Measurements from ENCODE around the gene XIST.
"Not testable (repeated sequence)": the region's sequence is repeated elsewhere in the genome, so short reads cannot be mapped to it uniquely, and the experiment has no call there.

Gene XIST

GRCh38 chrX:73840120-73840924, 12.2 kb downstream of the XIST start:
- no peak for DNase-seq (ENCODE audit: low read depth in 1 of 2, low spot score in 1 of 2)

DNA sequence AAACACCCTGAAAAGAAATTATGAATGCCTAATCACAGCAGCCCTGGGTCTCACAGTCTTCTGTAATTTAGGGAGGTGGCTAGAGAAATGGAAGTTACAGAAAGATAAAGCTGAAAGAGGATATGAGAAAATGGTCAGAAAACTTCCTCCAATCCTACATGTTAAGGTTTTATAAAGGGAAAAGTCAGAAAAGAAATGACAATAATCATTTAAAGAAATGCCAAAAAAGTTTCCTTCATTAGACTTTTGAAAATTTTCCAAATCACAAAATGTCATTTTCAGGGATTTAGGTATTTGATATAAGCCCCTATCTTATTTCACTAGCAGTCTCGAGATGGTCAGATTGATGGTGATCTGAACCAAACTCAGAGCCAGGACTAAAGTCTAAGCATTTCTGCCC, 13.4 kb downstream of the XIST start:
- no peak for DNase-seq (ENCODE audit: low read depth in 1 of 2, low spot score in 1 of 2)

DNA sequence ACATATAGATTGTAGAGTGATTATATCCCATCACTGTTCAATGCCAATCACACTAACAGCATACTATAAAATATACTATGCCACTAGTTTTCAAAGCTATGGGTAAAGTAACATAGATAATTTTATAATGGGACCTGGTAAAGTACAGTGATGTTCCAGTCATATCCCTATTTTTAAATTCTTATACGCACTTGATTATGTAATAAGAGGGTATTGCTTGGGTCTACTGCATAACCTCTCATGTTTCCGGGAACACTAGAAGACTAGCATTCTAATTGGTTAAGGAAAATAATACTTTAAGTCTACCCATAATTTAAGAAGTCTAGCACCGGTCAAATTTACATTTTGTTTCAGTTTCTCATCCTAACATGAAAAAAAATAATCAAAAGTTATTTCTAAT, 14.4 kb downstream of the XIST start:
- no peak for DNase-seq (ENCODE audit: low read depth in 1 of 2, low spot score in 1 of 2)

DNA sequence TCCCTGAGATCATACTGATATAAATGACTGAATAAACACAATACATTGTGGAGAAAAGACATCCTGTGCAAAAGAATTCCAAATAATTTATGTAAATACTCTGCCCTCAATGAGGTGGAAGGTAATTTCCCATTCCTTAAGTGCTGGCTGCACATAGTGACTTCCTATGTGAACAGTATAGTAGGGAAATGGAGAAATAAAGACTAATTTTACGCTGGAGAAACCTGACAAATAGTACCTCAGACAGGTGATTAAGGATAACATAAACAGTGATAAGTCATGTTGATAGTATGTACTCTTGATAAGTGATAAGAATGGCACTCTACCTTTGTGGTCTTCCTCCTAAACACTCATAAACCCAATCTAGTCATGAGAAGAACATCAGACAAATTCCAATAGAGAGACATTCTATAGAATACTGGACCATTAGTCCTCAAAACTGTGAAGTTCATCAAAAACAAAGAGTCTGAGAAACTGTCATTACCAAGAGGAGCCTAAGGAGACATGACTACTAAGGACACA, 15.5 kb downstream of the XIST start:
- no peak for DNase-seq (ENCODE audit: low read depth in 1 of 2, low spot score in 1 of 2)

- DNase-seq (ENCODE audit: low read depth in 1 of 2, low spot score in 1 of 2): no peak
Measured at GRCh38 chrX:73834219-73834618, 18.3 kb downstream of the XIST start.

- no peak for DNase-seq (ENCODE audit: low read depth in 1 of 2, low spot score in 1 of 2)
Measured at GRCh38 chrX:73832319-73832718, 20.2 kb downstream of the XIST start.

DNA sequence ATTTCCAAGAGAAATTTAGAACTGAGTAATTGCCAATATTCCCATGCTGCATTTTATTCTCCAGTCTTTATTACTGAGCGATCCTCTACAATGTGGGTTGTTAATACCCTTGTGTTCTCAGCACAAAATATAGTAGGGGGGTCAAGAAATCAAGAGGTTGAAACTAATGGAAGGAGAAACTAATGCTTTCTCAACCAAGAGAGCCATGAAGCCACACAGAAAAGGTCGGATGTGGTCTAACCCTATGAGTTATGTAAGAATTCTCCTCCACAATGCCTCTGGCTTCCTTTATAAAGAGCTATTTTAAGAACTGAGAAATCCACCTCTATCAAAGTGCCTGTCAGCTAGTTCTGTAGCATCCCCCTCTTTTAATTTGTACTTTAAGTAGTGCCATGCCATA, 21.0 kb downstream of the XIST start:
- no peak for DNase-seq (ENCODE audit: low read depth in 1 of 2, low spot score in 1 of 2)

GRCh38 chrX:73830489-73831414, 21.8 kb downstream of the XIST start:
- DNase-seq (ENCODE audit: low read depth in 1 of 2, low spot score in 1 of 2): no peak

DNA sequence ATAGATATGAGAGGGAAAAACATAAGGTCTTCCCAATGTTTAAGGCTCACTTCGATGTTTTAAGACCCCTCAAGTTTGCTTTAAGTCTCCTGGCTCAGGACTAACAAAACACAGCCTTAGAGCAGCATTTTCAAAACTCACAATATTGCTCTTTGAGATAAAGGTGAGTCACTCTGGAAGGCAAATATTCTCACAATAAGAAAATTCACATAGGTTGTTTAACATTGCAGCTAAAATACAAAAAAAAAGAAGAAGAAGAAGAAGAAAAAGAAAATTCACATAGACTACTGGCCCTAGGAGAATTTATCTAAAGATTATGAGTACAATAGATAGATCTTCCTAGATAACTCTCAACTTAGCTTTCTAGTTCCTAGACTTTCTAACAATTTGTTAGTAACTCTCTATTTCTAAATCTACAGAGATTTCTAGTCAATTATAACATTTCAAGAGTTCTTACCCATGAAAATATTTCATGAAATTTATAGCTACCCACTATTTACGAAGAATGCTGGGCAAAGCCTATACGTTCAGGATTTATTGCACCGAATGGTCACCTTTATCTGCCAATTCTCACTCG, 22.5 kb downstream of the XIST start:
- no peak for DNase-seq (ENCODE audit: low read depth in 1 of 2, low spot score in 1 of 2)

- no peak for DNase-seq (ENCODE audit: low read depth in 1 of 2, low spot score in 1 of 2)
Measured at GRCh38 chrX:73828080-73828720, 24.3 kb downstream of the XIST start.

GRCh38 chrX:73827406-73827805, 25.1 kb downstream of the XIST start:
- DNase-seq (ENCODE audit: low read depth in 1 of 2, low spot score in 1 of 2): no peak

DNA sequence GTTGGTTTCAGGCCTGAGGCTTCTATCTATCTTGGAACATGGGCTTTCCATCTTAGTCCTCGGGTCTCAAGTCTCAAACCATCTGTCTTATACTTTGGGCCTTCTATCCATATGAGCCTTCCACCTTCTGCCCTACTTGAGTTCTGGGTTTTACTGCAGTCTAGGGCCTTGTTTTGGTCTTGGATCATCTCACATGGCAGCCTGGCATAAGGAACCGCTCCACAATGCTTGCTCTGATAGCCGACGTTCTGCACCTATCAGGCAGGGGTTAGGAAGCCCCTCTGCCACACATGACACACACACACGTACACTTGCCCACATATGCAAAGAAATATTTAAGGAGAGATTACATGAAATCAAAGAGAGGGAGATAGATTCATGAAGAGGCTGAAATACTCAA, 25.5 kb downstream of the XIST start:
- DNase-seq (ENCODE audit: low read depth in 1 of 2, low spot score in 1 of 2): no peak

DNA sequence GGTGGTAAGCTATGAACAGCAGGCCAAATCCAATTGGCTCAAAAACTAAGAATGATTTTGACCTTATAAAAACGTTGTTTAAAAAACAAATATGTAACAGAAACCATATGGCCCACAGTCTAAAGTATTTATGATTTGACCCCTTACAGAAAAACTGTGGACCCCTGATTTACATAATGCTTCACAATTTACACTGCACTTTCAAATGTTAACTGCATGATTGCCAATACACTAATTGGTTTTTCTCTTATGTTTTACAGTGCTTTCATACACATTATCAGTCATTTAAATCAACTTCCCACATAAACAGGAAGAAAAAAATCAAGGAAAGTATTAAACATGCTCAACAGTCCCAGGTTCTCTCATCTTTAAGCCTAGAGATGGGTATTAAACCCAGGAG, 26.9 kb downstream of the XIST start:
- no peak for DNase-seq (ENCODE audit: low read depth in 1 of 2, low spot score in 1 of 2)

DNA sequence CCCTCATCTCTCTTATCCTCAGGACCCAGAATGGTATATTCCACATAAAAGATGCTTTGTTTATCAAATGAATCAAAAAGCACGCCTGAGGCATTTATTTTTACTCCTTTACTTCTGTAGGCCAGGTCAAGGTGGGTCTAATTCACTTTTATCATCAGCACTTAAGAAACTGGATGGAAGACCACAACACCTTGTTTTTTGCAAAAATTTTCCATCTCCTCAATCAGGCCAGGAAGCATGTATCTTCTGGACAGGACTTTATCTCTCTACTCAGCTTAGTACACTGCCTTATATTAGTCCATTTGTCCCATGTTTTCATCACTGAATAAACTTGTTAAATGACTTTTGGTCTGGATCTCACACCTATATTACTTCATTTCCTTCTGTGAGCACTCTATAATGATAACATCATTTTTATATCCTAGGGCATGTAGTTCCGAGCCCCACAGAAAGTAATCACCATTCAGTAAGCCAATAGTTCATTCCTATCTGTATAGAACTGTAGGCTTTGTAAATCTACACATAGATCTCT, 29.0 kb downstream of the XIST start:
- DNase-seq (ENCODE audit: low read depth in 1 of 2, low spot score in 1 of 2): no peak

- DNase-seq (ENCODE audit: low read depth in 1 of 2, low spot score in 1 of 2): no peak
Measured at GRCh38 chrX:73822775-73823174, 29.7 kb downstream of the XIST start.

DNA sequence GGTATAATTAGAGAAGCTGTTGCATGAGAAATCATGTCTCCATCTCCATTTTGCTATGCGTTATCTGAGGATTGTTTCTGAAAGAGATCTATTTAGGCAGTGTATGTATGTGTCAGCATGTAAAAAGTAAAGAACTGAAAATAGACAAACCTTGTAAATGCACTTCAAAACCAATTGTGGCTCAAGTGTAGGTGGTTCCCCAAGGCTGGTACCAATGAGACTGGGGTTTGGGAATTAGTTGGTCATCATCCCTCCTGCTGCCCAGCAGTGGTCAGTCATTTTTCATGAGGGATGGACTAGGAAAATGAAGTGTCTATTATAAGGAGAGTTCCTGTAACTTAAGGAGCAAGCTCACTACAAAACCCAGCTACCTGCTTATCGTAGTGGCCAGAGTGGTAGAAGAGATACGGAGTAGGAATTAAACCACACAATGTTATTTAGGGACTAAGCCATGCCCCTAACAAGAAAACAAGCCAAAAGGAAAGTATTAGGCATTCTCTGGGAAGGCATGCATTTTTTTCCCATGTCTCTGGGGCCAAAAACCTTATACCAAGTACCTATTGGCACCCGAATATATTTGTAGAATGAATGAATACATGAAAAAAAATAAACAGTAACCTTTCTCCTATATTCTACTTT, 30.5 kb downstream of the XIST start:
- DNase-seq (ENCODE audit: low read depth in 1 of 2, low spot score in 1 of 2): no peak

- DNase-seq (ENCODE audit: low read depth in 1 of 2, low spot score in 1 of 2): not testable (repeated sequence)
Measured at GRCh38 chrX:73819864-73820558, 32.5 kb downstream of the XIST start.

DNA sequence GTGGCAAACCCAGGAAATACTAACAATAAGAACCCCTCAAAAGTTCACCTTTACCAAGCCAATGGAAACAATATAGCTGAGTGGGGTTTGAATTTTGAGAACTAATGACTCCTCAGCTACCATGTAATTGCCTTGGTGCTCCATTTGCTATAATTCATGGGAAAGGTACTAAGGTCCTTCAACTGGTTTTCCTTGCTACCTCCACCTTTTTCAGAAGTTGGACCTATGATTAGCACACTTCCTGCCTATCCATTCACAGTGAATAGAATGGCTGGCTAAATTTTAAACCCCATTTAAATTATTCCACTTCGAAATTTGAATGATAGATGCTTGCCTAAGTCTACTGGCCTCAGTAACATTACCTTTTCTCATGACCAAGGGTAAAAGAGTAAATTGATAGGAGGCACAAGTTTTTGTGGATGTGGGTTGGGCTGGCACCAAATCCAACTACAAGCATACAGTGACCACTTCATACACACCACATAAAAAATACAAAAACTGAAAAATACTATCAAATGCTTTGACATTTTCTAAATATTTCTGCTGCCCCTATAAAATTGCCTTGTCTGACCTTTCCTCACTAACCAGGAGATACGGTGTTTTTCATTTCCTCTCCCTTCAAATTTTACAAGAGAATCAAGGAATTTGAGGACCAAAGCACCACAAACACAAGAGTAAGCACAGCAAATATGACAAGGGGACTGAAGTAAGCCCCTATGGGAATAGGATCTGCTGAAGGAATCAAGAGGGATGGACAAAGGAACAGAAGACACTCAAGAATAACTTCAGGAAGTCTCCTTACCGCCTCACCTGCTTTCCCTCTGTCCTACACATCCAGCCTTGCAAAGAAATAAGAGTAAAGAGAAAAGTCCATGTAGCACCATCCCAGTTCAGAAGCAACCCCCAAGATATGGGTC, 34.1 kb downstream of the XIST start:
- DNase-seq (ENCODE audit: low read depth in 1 of 2, low spot score in 1 of 2): no peak

All from activated CD4-positive, alpha-beta T cell treated with anti-CD3 and anti-CD28 coated beads, Interleukin-2, amount 50 U/mL, for 24 hours (primary cell).